Hepatocyte (in vitro differentiated cells): Measurements from ENCODE around the gene CRHR2. TPM values are rescaled to one million over a fixed set of nuclear protein-coding genes. Genes with fewer than 3 reads are reported as not detected.
A peak's percentile ranks its signal among the peaks of the same experiment; 100 is the strongest.

Experiments
- DNase-seq: peaks from one replicate; pipeline ENCODE4 v3.0.0-alpha.2; 2016; ENCODE audit warnings: low spot score
- H2AFZ ChIP-seq: fragments of 200-600 bp; sonication (generic); 2 replicates; pipeline ENCODE4 v1.6.0; 2016; ENCODE audit warnings: antibody characterized with exemption, mild to moderate bottlenecking
- H3K27ac ChIP-seq: fragments of 200-600 bp; sonication (generic); 2 replicates; pipeline ENCODE4 v1.5.1; 2016; ENCODE audit warnings: mild to moderate bottlenecking
- H3K27me3 ChIP-seq: fragments of 200-600 bp; sonication (generic); 2 replicates; pipeline ENCODE4 v1.6.1; 2016
- H3K36me3 ChIP-seq: fragments of 200-600 bp; sonication (generic); replicated peaks from 2 replicates; pipeline ENCODE4 v1.5.1; 2016; ENCODE audit warnings: low read depth; ENCODE audit not compliant: insufficient read depth
- H3K4me1 ChIP-seq: fragments of 200-600 bp; sonication (generic); 2 replicates; pipeline ENCODE4 v1.5.1; 2016; ENCODE audit warnings: mild to moderate bottlenecking, moderate library complexity; ENCODE audit not compliant: insufficient read depth
- H3K4me2 ChIP-seq: fragments of 200-600 bp; sonication (generic); 2 replicates; pipeline ENCODE4 v1.6.0; 2016
- H3K4me3 ChIP-seq: fragments of 200-600 bp; sonication (generic); 2 replicates; pipeline ENCODE4 v1.5.1; 2016; ENCODE audit warnings: mild to moderate bottlenecking
- H3K79me2 ChIP-seq: fragments of 200-600 bp; sonication (generic); 2 replicates; pipeline ENCODE4 v1.6.0; 2017; ENCODE audit warnings: mild to moderate bottlenecking
- H3K9me2 ChIP-seq: fragments of 200-600 bp; sonication (generic); replicated peaks from 2 replicates; pipeline ENCODE4 v1.6.0; 2017; ENCODE audit warnings: mild to moderate bottlenecking; ENCODE audit not compliant: insufficient read depth
- H3K9me3 ChIP-seq: fragments of 200-600 bp; sonication (generic); 2 replicates; pipeline ENCODE4 v1.5.1; 2016; ENCODE audit warnings: low read depth, mild to moderate bottlenecking
- H4K20me1 ChIP-seq: fragments of 200-600 bp; sonication (generic); 2 replicates; pipeline ENCODE4 v1.6.0; 2016; ENCODE audit warnings: mild to moderate bottlenecking; ENCODE audit not compliant: insufficient read depth, poor library complexity, severe bottlenecking
- CTCF ChIP-seq: fragments of 200-600 bp; sonication (generic); IDR thresholded peaks from 2 replicates; pipeline ENCODE4 v1.5.1; 2016; ENCODE audit warnings: antibody characterized with exemption, mild to moderate bottlenecking; ENCODE audit not compliant: poor library complexity
- EZH2 ChIP-seq: fragments of 200-600 bp; sonication (generic); IDR thresholded peaks from 2 replicates; pipeline ENCODE4 v1.6.1; 2016; ENCODE audit warnings: antibody characterized with exemption, mild to moderate bottlenecking, borderline replicate concordance
- EZH2phosphoT487 ChIP-seq: fragments of 200-600 bp; sonication (generic); IDR thresholded peaks from one replicate; pipeline ENCODE4 v1.6.1; 2018; ENCODE audit warnings: antibody characterized with exemption, mild to moderate bottlenecking, low read depth, moderate library complexity; ENCODE audit not compliant: unreplicated experiment, severe bottlenecking
- WGBS: methylation state at CpG from one replicate; pipeline ENCODE4 v1.1.6; 2016; ENCODE audit warnings: low lambda C conversion rate; ENCODE audit errors: missing lambda C conversion rate; 5-methylcytosine and 5-hydroxymethylcytosine counted together
- polyA plus RNA-seq: library from polyadenylated mRNA; unstranded; fragments of >200 nt; fragmentation: Nextera tagmentation; extraction: Ambion mirVana; gene quantifications from 2 replicates; pipeline ENCODE4 v1.2.1, GENCODE V29; 2016
- total RNA-seq: library from RNA; depleted of rRNA; stranded (reverse); fragments of >200 nt; gene quantifications from 2 replicates; pipeline ENCODE4 v1.2.3, GENCODE V29; 2014

The CRHR2 gene
- total RNA-seq = not detected in 2 replicates
- 0.19 and 0.21 TPM in 2 replicates for polyA plus RNA-seq

GRCh38 chr7:30682212-30683083 is at the start of gene CRHR2:
Gene CRHR2, minus strand, starts transcription at chr7:30682456. Its CDS starts 176 bp downstream, at chr7:30682280.
- H3K27me3 ChIP-seq = peaks cover 66% of the 10 kb centered on the region
- no peaks in the 10 kb centered on the region for H3K79me2 ChIP-seq
- no peak within 1 kb of the TSS for H3K27ac ChIP-seq
- no peaks in the 10 kb centered on the region for H3K9me2 ChIP-seq
- peak within 1 kb of the TSS; percentile 38 for H2AFZ ChIP-seq
- no peaks in the 10 kb centered on the region for H3K36me3 ChIP-seq
- H3K4me3 ChIP-seq = peak within 1 kb of the TSS; percentile 49
- no peaks in the 10 kb centered on the region for H3K9me3 ChIP-seq
- 6% methylated on average over 59 of the region's 67 CpGs for WGBS
- H3K4me1 ChIP-seq = peaks cover 8% of the 10 kb centered on the region
- H4K20me1 ChIP-seq = no peaks in the 10 kb centered on the region
- H3K4me2 ChIP-seq = peak within 1 kb of the TSS; percentile 98
- DNase-seq = peak; percentile 41
- TF ChIP-seq CTCF (peak; percentile 55), EZH2phosphoT487 (no peak)

GRCh38 chr7:30731581-30731980 is 49.3 kb upstream of the CRHR2 start:
- Histone ChIP-seq H2AFZ (no peak overlapping the region), H3K27me3 (peaks cover 7% of the 10 kb centered on the region), H3K9me3 (no peaks in the 10 kb centered on the region), H3K4me1 (no peaks in the 10 kb centered on the region), H4K20me1 (no peaks in the 10 kb centered on the region), H3K4me3 (no peak overlapping the region), H3K9me2 (no peaks in the 10 kb centered on the region), H3K36me3 (no peaks in the 10 kb centered on the region), H3K27ac (no peak overlapping the region), H3K4me2 (no peak overlapping the region), H3K79me2 (no peaks in the 10 kb centered on the region)
- no peak for DNase-seq
- WGBS = 54% methylated on average over 11 of the region's 11 CpGs
- TF ChIP-seq EZH2 (no peak), CTCF (no peak), EZH2phosphoT487 (no peak)

- Histone ChIP-seq H3K9me3 (no peaks in the 10 kb centered on the region), H3K36me3 (no peaks in the 10 kb centered on the region), H3K4me1 (no peaks in the 10 kb centered on the region), H3K27me3 (peaks cover 7% of the 10 kb centered on the region), H3K4me2 (no peak overlapping the region), H3K9me2 (no peaks in the 10 kb centered on the region), H3K4me3 (no peak overlapping the region), H3K27ac (no peak overlapping the region), H2AFZ (no peak overlapping the region), H4K20me1 (no peaks in the 10 kb centered on the region), H3K79me2 (no peaks in the 10 kb centered on the region)
- TF ChIP-seq EZH2phosphoT487 (no peak), CTCF (no peak), EZH2 (no peak)
- WGBS = 79% methylated on average over 4 of the region's 4 CpGs
- no peak for DNase-seq
Observed at GRCh38 chr7:30730996-30731395, 48.7 kb upstream of the CRHR2 start.
